D721Med (cell line): ENCODE results near the gene TMEM109.

Experiments
- DNase-seq: peaks from one replicate; pipeline ENCODE4 v3.0.0; 2011; ENCODE audit warnings: low spot score; ENCODE audit not compliant: insufficient read length
- FAIRE-seq: peaks from 2 replicates; lab custom pipeline; 2011; peaks lifted over from hg19 to GRCh38; lab: Jason Lieb, UNC
- TF ChIP-seq, protein P1 (sequence below): IDR thresholded peaks from 2 replicates; pipeline ENCODE4 v1.5.1; 2012; ENCODE audit warnings: mild to moderate bottlenecking, control low read depth; ENCODE audit not compliant: insufficient read depth; ENCODE audit errors: missing control alignments

Gene TMEM109

DNA sequence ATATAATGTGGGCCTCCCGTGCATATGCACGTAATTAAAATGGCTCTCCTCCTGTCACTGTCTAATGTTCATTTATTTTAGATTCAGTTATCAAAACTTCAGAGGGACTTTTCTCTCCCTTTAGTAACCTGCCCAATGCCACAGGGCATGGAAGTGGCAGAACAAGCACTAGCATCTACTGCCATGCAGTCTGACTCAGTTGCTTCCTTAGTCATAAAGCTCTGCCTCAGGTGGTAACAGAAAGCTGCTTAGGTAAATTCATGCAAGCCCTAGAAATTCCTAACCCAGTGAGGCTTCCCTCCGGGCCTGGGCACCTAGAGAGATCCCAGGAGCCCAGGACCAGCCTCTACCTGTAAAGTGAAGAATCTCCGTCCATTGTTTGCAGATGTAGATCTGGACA lies 16.5 kb upstream of the TMEM109 start:
- DNase-seq (no peak), FAIRE-seq (no peak)
- TF ChIP-seq, protein P1, sequence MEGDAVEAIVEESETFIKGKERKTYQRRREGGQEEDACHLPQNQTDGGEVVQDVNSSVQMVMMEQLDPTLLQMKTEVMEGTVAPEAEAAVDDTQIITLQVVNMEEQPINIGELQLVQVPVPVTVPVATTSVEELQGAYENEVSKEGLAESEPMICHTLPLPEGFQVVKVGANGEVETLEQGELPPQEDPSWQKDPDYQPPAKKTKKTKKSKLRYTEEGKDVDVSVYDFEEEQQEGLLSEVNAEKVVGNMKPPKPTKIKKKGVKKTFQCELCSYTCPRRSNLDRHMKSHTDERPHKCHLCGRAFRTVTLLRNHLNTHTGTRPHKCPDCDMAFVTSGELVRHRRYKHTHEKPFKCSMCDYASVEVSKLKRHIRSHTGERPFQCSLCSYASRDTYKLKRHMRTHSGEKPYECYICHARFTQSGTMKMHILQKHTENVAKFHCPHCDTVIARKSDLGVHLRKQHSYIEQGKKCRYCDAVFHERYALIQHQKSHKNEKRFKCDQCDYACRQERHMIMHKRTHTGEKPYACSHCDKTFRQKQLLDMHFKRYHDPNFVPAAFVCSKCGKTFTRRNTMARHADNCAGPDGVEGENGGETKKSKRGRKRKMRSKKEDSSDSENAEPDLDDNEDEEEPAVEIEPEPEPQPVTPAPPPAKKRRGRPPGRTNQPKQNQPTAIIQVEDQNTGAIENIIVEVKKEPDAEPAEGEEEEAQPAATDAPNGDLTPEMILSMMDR, result no peak

DNA sequence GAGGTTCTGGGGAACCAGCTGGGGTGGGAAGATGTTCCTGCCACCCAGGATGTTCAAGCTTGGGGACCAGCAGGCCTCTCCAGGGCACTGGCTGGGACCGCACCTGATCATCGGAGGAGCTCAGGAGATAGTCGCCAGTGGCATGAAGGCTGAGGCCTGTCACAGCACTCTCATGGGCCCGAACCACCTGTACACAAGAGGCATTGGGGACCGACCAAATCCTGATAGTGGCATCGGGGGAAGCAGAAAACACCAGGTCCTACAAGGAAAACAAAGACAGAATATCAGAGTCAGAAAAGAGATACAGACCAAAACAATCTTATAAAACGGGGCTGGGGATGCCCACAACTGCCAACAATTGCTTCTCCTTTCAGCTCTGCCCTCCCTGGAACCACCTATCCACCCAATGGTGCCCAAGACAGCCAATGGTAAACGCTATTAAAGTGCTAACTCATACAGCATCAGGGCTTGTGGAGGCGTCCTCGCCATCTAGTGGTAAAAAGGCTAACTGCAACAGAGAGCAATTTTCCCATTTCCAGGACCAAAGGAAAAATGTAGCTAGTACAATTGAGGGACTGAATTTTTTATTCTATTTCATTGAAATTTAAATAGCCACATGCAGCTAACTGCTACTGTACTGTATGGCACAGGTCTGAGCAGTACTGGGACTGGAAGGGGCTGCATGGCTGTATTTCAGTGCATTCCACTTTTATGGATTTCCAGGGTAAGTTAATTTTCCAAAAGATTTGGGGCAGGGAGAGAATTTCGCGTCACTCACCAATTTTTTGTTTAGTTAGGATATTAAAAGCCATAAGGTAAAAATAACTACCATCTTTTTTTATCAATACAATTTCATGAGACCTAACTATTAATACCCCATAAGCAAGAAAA lies 14.7 kb upstream of the TMEM109 start:
- TF ChIP-seq, protein P1, result peak; percentile 95
- FAIRE-seq (no peak), DNase-seq (peak; percentile 41)

DNA sequence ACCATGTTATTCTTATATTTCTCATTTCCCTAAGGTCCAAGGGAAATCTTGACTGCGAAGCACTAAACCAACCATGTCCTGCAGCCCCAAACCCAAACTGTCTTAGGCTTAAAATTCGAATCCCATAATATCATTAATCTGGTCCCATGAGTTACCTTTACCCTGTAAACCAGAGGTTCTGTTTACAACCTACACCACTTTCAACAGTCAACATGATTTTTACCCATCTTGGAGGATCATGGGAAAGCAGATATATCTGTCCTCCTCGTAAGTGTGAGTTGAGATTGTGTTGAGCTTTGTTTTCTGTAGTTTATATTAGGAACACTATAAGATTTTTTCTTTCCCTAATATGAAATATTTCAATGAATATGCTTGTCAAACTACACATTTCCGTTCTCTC lies 14.0 kb upstream of the TMEM109 start:
- no peak for DNase-seq
- TF ChIP-seq, protein P1, result no peak
- no peak for FAIRE-seq

DNA sequence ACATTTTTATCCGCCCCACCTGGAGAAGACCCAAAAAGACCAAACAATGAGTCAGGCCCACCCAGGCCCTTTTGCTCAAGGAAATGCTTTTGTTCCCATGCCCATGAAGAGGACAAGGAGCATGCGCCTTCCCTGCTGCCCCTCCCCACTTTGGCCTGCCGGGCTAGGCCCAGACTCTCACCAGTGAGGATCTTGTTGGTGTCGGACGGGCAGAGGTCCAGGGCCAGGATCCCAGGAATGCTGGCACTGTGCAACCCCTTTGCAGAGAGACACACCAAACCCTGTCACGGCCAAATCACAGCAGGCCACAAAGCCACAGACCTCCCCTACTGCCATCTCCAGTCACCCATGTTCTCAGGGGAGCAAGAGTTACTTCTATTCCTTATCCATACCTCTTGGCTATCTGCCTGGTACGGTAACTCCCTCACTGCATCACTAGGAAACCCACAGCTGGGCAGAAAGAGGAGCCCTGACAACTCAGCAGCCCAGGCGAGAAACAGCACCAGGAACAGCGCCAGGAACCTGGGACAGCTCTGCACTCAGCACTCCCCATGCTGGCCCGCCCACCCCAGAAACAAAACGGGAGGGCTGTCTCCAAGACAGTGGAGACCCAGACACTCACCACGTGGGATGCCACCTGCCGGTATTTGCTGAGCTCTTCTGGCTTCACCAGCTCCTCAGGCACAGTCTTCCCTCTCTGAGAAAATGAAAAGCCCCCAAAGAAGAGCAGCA lies 13.1 kb upstream of the TMEM109 start:
- DNase-seq (no peak), FAIRE-seq (no peak)
- TF ChIP-seq, protein P1, result no peak

DNA sequence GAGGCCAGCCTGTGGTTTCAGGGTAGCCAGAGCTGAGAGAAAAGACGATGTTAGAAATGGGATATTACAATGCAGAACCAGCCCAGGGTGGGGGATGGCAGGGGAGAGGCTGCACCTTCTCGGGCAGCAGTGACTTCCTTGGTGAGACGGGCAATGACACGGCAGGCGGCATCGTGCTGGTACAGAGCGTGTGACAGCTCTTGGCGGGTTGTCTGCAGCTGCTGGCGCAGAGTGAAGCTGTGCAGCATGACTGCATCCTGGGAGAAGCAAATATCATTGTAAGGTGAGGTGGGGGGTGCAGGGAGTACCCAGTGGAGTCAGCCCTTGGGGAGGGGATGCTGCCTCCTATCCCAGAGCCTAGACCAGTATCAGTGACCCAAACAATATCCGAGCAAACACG lies 11.3 kb upstream of the TMEM109 start:
- FAIRE-seq (no peak), DNase-seq (no peak)
- TF ChIP-seq, protein P1, result no peak

DNA sequence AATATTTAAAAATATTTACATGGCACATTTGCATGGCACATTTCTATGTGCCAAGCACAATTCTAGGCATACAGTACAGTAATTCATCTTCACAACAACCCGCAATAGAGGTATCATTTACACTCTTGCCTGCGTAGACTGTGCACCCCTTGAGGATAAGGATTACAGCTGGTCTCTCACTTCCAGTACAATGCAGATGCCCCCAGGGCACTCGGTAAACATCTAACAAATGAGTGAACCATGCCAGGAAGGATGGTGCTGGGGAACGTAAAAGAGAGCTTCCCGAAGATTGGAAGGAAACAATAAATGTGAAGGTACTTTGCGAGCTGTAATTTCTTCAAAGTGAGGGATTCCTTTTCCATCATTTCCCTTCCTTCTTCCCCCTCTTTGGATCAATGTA lies 8.9 kb upstream of the TMEM109 start:
- DNase-seq (no peak), FAIRE-seq (no peak)

More for the DNA sequence above, 8.9 kb upstream of the TMEM109 start:
- TF ChIP-seq, protein P1, result no peak
